SK-N-SH (cell line): ENCODE data around the gene VPS35L. TPM values are rescaled to one million over a fixed set of nuclear protein-coding genes. Genes with fewer than 3 reads are reported as not detected.

Experiments used
- CTCF ChIA-PET: fragments of 300-600, 350-600 bp; formaldehyde crosslinking; extraction: SDS; loops from one replicate; lab custom pipeline; 2021; lab: Yijun Ruan, JAX
- POLR2A ChIA-PET: fragments of 350-600 bp; sonication (Branson Sonifier 250); formaldehyde crosslinking; extraction: SDS; loops from one replicate; lab custom pipeline; 2020; ENCODE audit warnings: antibody characterized with exemption, inconsistent platforms; lab: Yijun Ruan, JAX
- DNase-seq: peaks from one replicate; pipeline ENCODE4 v3.0.0; 2012
- H2AFZ ChIP-seq: fragments of 200-600 bp; sonication (generic); 2 replicates; pipeline ENCODE4 v1.8.1; 2016; ENCODE audit warnings: antibody characterized with exemption, mild to moderate bottlenecking, low read depth
- H3F3A ChIP-seq: fragments of 200-600 bp; sonication (generic); replicated peaks from 2 replicates; pipeline ENCODE3; 2016; ENCODE audit warnings: antibody characterized with exemption, mild to moderate bottlenecking; ENCODE audit not compliant: insufficient read depth
- H3K27ac ChIP-seq, 2 experiments: fragments of 200-500 bp in 1 of 2; fragments of 200-600 bp in 1 of 2; sonication (Bioruptor generic) in 1 of 2; sonication (generic), shearing (Covaris generic) in 1 of 2; 2 replicates each; pipeline versions ENCODE4 v1.5.1 to v1.6.1; 2014 to 2016; ENCODE audit warnings: low read depth in 2 of 2, inconsistent platforms in 1 of 2, low read length in 1 of 2, mild to moderate bottlenecking in 1 of 2, mixed read lengths in 1 of 2
- H3K27me3 ChIP-seq: fragments of 200-600 bp; sonication (generic), shearing (Covaris generic); 2 replicates; pipeline ENCODE4 v1.6.1; 2016; ENCODE audit warnings: mixed run types; ENCODE audit not compliant: insufficient read depth
- H3K36me3 ChIP-seq, 2 experiments: fragments of 200-500 bp in 1 of 2; fragments of 200-600 bp in 1 of 2; sonication (Bioruptor generic) in 1 of 2; sonication (generic) in 1 of 2; replicated peaks in 1 of 2; 2 replicates each; pipeline versions ENCODE3 to v1.5.1; 2014 to 2016; ENCODE audit warnings: low read length in 1 of 2, mild to moderate bottlenecking in 1 of 2; ENCODE audit not compliant: insufficient read depth in 2 of 2, control insufficient read depth in 1 of 2
- H3K4me1 ChIP-seq, 2 experiments: fragments of 200-500 bp in 1 of 2; fragments of 200-600 bp in 1 of 2; sonication (Bioruptor generic) in 1 of 2; sonication (generic), shearing (Covaris generic) in 1 of 2; 2 replicates each; pipeline versions ENCODE4 v1.5.1 to v1.6.1; 2014 to 2016; ENCODE audit warnings: low read depth in 1 of 2, low read length in 1 of 2, mixed run types in 1 of 2; ENCODE audit not compliant: insufficient read depth in 2 of 2, control insufficient read depth in 1 of 2
- H3K4me2 ChIP-seq: fragments of 200-600 bp; sonication (generic), shearing (Covaris generic); 2 replicates; pipeline ENCODE4 v1.6.1; 2017; ENCODE audit warnings: mixed run types
- H3K4me3 ChIP-seq, 2 experiments: fragments of 200-500 bp in 1 of 2; fragments of 200-600 bp in 1 of 2; sonication (Bioruptor generic) in 1 of 2; sonication (generic), shearing (Covaris generic) in 1 of 2; 2 replicates each; pipeline versions ENCODE4 v1.5.1 to v1.8.1; 2014 to 2016; ENCODE audit warnings: low read depth in 2 of 2, inconsistent platforms in 1 of 2, low read length in 1 of 2, mild to moderate bottlenecking in 1 of 2, mixed read lengths in 1 of 2, moderate library complexity in 1 of 2
- H3K79me2 ChIP-seq: fragments of 200-600 bp; sonication (generic); 2 replicates; pipeline ENCODE4 v1.8.1; 2017; ENCODE audit warnings: mild to moderate bottlenecking; ENCODE audit not compliant: insufficient read depth
- H3K9ac ChIP-seq: fragments of 200-600 bp; sonication (generic); 2 replicates; pipeline ENCODE4 v1.6.1; 2017; ENCODE audit warnings: mixed run types
- H3K9me2 ChIP-seq: fragments of 200-600 bp; sonication (generic); 2 replicates; pipeline ENCODE4 v1.6.1; 2017; ENCODE audit warnings: mixed run types
- H3K9me3 ChIP-seq: fragments of 200-600 bp; sonication (generic); 2 replicates; pipeline ENCODE4 v1.6.1; 2017; ENCODE audit warnings: mixed run types, mild to moderate bottlenecking, moderate library complexity
- H4K20me1 ChIP-seq: fragments of 200-600 bp; sonication (generic); 2 replicates; pipeline ENCODE4 v1.6.1; 2017; ENCODE audit warnings: mild to moderate bottlenecking, mixed run types; ENCODE audit not compliant: insufficient read depth
- EZH2phosphoT487 ChIP-seq: fragments of 200-600 bp; sonication (generic); IDR thresholded peaks from 2 replicates; pipeline ENCODE4 v1.6.1; 2017; ENCODE audit warnings: low read depth, mixed run types, mild to moderate bottlenecking, antibody characterized with exemption, moderate library complexity, borderline replicate concordance
- FOXJ3 ChIP-seq: sonication (generic); formaldehyde crosslinking; IDR thresholded peaks from 2 replicates; pipeline ENCODE4 v1.5.1; 2020; ENCODE audit warnings: mild to moderate bottlenecking, missing genetic modification reagents
- FOXM1 ChIP-seq: IDR thresholded peaks from 2 replicates; pipeline ENCODE4 v1.4.0; 2012; ENCODE audit warnings: low read depth, mild to moderate bottlenecking
- GATA2 ChIP-seq: sonication (generic); formaldehyde crosslinking; IDR thresholded peaks from 2 replicates; pipeline ENCODE4 v1.5.0; 2020; ENCODE audit warnings: mild to moderate bottlenecking, missing genetic modification reagents
- MXI1 ChIP-seq: IDR thresholded peaks from 2 replicates; pipeline ENCODE4 v1.6.1; 2012; ENCODE audit warnings: mild to moderate bottlenecking, low read depth, low read length, improper control_type of control experiment
- REST ChIP-seq: IDR thresholded peaks from 2 replicates; pipeline ENCODE4 v1.6.1; 2012; ENCODE audit warnings: mild to moderate bottlenecking, low read depth, low read length, moderate library complexity
- SIN3A ChIP-seq: IDR thresholded peaks from 2 replicates; pipeline ENCODE4 v1.6.1; 2012; ENCODE audit warnings: low read depth, mild to moderate bottlenecking, low read length, moderate library complexity, borderline replicate concordance
- SMC3 ChIP-seq: IDR thresholded peaks from 2 replicates; pipeline ENCODE4 v1.6.1; 2012; ENCODE audit warnings: low read depth, low read length, improper control_type of control experiment
- TAF1 ChIP-seq: IDR thresholded peaks from 2 replicates; pipeline ENCODE4 v1.6.1; 2012; ENCODE audit warnings: low read depth, mild to moderate bottlenecking, low read length, moderate library complexity, borderline replicate concordance
- USF2 ChIP-seq: fragments of 150-350 bp; IDR thresholded peaks from 2 replicates; pipeline ENCODE4 v1.6.1; 2017; ENCODE audit warnings: antibody characterized with exemption, low read length, low read depth, borderline replicate concordance
- ZBTB33 ChIP-seq: IDR thresholded peaks from 2 replicates; pipeline ENCODE4 v1.4.0; 2012; ENCODE audit warnings: low read depth, borderline replicate concordance
- WGBS: methylation state at CpG from one replicate; pipeline ENCODE4 v1.1.6; 2017; ENCODE audit warnings: low lambda C conversion rate; 5-methylcytosine and 5-hydroxymethylcytosine counted together
- polyA plus RNA-seq, 3 experiments: library from polyadenylated mRNA; depleted of rRNA; stranded (reverse); fragments of >200 nt; gene quantifications; 2 replicates each; pipeline ENCODE4 v1.2.3, GENCODE V29; 2012

VPS35L gene
- polyA plus RNA-seq, 1 of the 3 experiments (the other 2 are of a cell fraction): 35.3 TPM

- TF ChIP-seq TAF1 (no peak), GATA2 (CRISPR knock-in tag) (no peak), MXI1 (no peak), USF2 (no peak), FOXM1 (no peak), REST (no peak)
Measured at GRCh38 chr16:19512297-19512696, 43.2 kb upstream of the VPS35L start (continued).

GRCh38 chr16:19513377-19514053 is 42.0 kb upstream of the VPS35L start:
- Histone ChIP-seq H3K9me3 (no peaks in the 10 kb centered on the region), H3K79me2 (peaks cover 14% of the 10 kb centered on the region; the same call in 1 of the 2 replicates), H3K9me2 (no peaks in the 10 kb centered on the region), H3K4me1 (peaks cover 0 to 2% of the 10 kb centered on the region in 2 experiments; a peak in 1 of 4 replicates), H3K27ac (no peak overlapping the region), H4K20me1 (no peaks in the 10 kb centered on the region), H3K27me3 (no peaks in the 10 kb centered on the region), H3F3A (peaks cover 5% of the 10 kb centered on the region), H3K4me2 (no peak overlapping the region), H3K9ac (no peak overlapping the region), H3K36me3 (peaks cover 51 to 69% of the 10 kb centered on the region in 2 experiments), H2AFZ (no peak overlapping the region), H3K4me3 (no peak overlapping the region)
- TF ChIP-seq FOXJ3 (no peak), SIN3A (no peak), SMC3 (no peak), ZBTB33 (no peak), EZH2phosphoT487 (no peak)
- ChIA-PET CTCF (interaction anchor here (1.0 to 5.4 kb wide), 3 partner anchors 10 to 42 kb away, joined by 3 to 26 read pairs (median 3); partner anchors contain the start of gene VPS35L), POLR2A (no interaction called here)
- no peak for DNase-seq
- over 99% methylated on average over 4 of the region's 4 CpGs for WGBS
